HL-60/S4 (cell line): Measurements from ENCODE around the gene ARHGAP9.
"Not testable (repeated sequence)": the region's sequence is repeated elsewhere in the genome, so short reads cannot be mapped to it uniquely, and the experiment has no call there.

Experiments
- in situ Hi-C: fragments of 300-500 bp; cut with MboI; formaldehyde crosslinking; loops from 2 replicates; pipeline ENCODE4 v1.14.3; 2022; ENCODE audit warnings: low sequenced_read_pairs

ARHGAP9 gene

GRCh38 chr12:57459055-57459749, 20.5 kb downstream of the ARHGAP9 start:
- in situ Hi-C loops = loop anchor here (10.0 kb wide), 1 partner anchor 194 kb away; no protein-coding TSS in a partner anchor

GRCh38 chr12:57458665-57459054, 21.0 kb downstream of the ARHGAP9 start:
- in situ Hi-C loops = loop anchor here (10.0 kb wide), 1 partner anchor 194 kb away; no protein-coding TSS in a partner anchor

GRCh38 chr12:57456737-57457490, 22.8 kb downstream of the ARHGAP9 start:
- in situ Hi-C loops = loop anchor here (10.0 kb wide), 1 partner anchor 192 kb away; no protein-coding TSS in a partner anchor

GRCh38 chr12:57456145-57456700, 23.4 kb downstream of the ARHGAP9 start:
- in situ Hi-C loops = loop anchor here (10.0 kb wide), 1 partner anchor 191 kb away; no protein-coding TSS in a partner anchor

DNA sequence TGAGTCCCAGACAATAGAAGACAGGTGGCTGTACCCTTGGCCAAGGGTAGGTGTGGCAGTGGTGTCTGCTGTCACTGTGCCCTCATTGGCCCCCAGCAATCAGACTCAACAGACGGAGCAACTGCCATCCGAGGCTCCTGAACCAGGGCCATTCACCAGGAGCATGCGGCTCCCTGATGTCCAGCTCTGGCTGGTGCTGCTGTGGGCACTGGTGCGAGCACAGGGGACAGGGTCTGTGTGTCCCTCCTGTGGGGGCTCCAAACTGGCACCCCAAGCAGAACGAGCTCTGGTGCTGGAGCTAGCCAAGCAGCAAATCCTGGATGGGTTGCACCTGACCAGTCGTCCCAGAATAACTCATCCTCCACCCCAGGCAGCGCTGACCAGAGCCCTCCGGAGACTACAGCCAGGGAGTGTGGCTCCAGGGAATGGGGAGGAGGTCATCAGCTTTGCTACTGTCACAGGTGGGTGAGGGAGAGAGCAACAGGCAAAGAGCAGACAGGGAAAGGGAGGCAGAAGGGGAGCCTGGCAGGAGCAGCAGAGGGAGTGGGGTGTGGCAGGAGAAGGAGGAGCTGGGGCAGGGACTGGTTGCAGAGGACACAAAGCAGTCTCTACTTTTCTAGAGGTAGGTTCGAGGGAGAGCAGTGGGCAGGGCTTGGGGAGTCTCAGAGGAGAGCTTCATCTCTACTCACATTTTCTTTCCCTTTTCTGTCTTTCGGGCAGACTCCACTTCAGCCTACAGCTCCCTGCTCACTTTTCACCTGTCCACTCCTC, 24.1 kb downstream of the ARHGAP9 start:
- in situ Hi-C loops = loop anchor here (10.0 kb wide), 1 partner anchor 191 kb away; no protein-coding TSS in a partner anchor

DNA sequence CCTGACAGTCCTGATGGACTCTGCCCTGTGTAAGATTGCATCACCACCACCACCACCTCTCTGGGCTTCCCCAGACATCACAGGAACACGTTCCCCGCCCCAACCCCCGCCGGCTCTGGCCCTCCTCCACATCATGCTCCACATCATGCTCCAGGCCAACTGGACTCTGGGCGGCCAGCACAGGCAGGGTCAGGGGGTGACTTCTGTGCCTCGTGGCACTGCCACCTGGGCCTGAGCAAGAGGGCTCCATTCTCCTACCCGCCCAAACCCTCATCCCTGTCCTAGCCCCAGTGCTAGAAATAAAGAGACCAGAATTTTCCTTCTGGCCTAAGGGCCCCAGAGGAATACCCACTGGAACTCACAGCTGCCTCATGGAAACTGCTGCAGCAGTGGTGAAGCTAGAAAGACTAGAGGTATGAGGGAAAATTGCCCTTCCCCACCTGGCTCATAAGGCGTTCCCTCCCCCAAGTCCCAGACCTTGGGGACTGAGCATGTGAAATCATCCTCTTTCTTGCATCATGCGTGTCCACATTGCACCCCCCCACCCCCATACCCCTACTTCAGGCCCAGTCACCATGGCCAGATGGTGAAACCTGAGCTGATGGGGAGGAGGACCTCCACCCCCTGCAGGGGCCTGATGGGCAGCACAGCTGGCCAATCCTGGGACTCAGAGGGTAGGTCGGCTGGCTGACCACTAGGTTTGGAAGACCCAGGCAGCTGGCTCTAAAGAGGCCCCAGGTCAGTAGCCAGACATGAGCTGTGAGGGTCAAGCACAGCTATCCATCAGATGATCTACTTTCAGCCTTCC, 24.9 kb downstream of the ARHGAP9 start, which contains the start of gene INHBE:
Gene INHBE (plus strand): TSS at position 742 of the 808 bp plus-strand sequence. CDS start 230 bp downstream, outside the sequence.
- in situ Hi-C loops = loop anchor here (10.0 kb wide), 1 partner anchor 190 kb away; no protein-coding TSS in a partner anchor

DNA sequence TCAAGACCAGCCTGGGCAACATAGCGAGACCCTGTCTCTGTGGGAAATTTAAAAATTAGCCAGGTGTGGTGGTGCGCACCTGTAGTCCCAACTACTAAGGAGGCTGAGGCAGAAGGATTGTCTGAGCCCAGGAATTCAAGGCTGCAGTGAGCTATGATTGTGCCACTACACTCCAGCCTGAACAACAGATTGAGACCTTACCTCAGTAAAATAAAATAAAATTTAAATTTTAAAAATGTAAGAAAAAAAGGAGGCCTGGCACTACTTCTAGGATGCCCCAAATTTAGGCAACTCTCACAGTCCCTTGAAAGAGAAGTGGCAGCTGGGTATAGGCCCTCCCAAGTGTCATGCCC, 25.5 kb downstream of the ARHGAP9 start:
- in situ Hi-C loops = loop anchor here (10.0 kb wide), 1 partner anchor 189 kb away; no protein-coding TSS in a partner anchor

DNA sequence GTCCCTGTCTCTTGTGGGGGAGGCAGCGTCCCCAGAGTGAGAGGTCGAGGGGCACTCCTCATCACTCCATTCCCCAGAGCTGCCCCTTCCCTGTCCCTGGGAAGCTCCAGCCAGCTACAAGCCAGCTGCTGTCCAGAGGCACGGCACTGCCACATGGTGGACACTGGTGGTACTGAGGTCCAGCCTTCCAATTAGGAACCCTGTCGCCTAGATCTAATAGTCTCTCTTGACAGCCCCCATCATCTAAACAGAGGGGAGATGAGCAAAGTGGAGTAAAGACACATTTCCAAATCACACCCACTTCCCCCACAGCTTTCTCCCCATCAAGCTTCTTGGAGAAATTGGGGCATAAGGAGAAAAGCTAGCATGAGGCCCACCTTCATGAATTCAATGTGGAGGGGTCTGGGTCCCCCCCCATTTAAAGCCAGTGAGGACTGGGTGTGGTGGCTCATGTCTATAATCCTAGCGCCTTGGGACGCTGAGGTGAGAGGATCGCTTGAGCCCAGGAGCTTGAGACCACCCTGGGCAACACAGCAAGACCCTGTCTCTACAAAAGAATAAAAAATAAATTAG, 26.6 kb downstream of the ARHGAP9 start:
- in situ Hi-C loops = loop anchor here (10.0 kb wide), 1 partner anchor 188 kb away; no protein-coding TSS in a partner anchor

DNA sequence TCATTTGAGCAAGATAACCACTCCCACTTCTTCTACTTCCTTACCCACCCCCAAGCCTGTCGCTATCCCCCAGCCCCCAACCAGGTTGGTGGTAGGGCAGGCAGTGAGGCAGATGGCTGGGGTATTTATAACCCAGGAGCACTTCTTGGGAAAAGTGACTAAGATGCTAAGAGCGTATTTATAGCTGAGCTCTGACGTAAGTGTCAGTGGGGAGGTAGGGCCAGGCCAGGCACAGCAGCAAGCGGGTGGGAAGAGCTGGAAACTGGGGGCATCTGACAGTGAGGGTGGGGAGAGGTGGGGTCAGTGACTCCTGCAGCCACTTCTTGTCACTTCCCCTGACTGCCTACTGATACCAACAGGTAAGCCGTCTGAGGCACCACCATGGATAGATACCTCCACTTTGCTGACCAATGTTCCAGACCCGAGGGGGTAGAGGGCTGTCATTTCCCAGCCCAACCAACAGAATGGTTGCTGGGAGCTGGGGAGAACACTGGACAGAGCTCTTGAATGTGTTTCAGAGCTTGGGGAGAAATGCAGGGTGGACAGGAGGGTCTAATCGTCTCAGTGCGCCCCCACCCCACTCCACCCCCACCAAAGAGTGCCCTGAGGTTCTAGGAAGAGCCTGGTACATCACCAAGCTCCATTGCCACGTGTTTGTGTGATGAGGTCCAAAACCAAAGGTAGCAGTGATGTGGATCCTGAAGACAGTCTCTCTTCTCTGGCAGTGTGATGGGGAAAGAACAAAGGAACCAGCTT, 27.3 kb downstream of the ARHGAP9 start:
- in situ Hi-C loops = loop anchor here (10.0 kb wide), 1 partner anchor 188 kb away; no protein-coding TSS in a partner anchor

DNA sequence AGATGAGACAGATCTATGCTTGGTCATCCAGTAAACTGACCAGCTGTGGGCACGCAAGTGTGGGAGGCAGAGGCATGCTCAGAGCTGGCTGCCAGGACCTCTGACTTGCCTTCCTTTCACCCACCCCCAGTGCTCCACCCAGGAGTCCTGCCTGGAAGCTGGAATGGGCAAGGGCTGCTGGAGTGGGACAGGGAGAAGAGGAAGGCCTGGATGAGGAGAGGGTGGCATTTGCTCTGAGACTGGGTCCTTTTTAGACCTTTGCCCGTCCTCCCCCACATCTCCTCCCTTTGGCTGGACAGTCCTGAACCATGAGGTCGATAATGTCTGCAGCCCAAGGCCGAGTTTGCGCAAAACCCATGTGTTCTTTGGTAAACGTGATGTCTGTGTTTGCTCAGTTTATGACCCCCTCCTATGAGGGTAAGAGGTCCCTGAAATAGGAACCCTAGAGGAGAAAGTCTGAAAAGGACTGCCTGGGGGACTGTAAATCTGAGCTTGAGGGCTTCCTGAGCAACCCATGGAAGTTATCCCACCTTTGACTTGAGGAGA, 28.4 kb downstream of the ARHGAP9 start:
- in situ Hi-C loops = loop anchor here (10.0 kb wide), 1 partner anchor 187 kb away; no protein-coding TSS in a partner anchor

DNA sequence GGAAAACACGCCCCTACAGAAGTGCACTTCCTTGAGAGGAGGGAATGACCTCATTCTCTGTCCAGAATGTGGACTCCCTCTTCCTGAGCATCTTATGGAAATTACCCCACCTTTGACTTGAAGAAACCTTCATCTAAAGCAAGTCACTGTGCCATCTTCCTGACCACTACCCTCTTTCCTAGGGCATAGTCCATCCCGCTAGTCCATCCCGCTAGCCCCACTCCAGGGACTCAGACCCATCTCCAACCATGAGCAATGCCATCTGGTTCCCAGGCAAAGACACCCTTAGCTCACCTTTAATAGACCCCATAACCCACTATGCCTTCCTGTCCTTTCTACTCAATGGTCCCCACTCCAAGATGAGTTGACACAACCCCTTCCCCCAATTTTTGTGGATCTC, 29.6 kb downstream of the ARHGAP9 start:
- in situ Hi-C loops = loop anchor here (10.0 kb wide), 1 partner anchor 185 kb away; no protein-coding TSS in a partner anchor

DNA sequence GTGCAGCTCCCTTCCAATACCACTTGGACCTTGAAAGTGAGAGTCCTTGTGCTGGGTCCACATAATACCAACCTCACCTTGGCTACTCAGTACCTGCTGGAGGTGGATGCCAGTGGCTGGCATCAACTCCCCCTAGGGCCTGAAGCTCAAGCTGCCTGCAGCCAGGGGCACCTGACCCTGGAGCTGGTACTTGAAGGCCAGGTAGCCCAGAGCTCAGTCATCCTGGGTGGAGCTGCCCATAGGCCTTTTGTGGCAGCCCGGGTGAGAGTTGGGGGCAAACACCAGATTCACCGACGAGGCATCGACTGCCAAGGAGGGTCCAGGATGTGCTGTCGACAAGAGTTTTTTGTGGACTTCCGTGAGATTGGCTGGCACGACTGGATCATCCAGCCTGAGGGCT, 30.3 kb downstream of the ARHGAP9 start:
- in situ Hi-C loops = no loop called here

GRCh38 chr12:57448669-57449068, 31.0 kb downstream of the ARHGAP9 start:
- in situ Hi-C loops = no loop called here

DNA sequence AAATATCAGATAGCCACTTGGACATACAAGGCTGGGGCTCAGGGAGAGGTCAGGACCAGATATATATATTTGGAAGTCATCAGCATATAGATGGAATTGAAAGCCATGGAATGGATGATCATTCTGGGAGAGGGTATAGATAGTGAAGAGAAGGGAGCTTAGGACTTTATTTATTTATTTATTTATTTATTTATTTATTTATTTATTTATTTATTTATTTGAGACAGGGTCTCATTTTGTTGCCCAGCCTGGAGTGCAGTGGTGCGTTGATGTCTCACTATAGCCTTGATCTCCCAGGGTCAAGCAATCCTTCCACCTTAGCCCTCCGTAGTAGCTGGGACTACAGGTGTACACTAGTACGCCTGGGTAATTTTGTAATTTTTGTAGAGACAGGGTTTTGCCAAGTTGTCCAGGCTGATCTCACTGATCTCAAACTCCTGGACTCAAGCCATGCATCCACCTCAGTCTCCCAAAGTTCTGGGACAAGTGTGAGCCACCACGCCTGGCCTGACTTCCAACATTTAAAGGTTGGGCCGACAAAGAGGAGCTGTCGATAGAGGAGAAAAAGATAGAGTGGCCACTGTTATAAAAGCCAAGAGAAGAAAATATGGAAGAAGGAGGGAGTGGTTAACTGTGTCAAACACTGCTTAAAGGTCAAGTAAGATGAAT, 33.2 kb downstream of the ARHGAP9 start:
- in situ Hi-C loops = no loop called here

GRCh38 chr12:57444744-57445143, 34.9 kb downstream of the ARHGAP9 start:
- in situ Hi-C loops = no loop called here

DNA sequence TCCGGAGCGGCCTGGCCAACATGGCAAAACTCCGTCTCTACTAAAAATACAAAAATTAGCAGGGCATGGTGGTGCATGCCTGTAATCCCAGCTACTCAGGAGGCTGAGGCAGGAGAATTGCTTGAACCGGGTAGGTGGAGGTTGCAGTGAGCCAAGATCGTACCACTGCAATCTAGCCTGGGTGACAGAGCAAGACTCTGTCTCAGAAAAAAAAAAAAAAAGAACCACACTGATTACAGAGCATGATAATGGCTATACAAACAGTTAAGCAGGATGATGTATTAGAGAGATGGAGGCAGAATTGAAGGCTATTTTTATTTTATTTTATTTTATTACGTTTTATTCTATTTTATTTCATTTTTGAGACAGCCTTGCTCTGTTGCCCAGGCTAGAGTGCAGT, 35.3 kb downstream of the ARHGAP9 start:
- in situ Hi-C loops = not testable (repeated sequence)

GRCh38 chr12:57441846-57442427, 37.7 kb downstream of the ARHGAP9 start:
- in situ Hi-C loops = no loop called here
